Mesothelial cell of epicardium (in vitro differentiated cells): ENCODE results near the gene WDR83. TPM values are rescaled to one million over a fixed set of nuclear protein-coding genes. Genes with fewer than 3 reads are reported as not detected.
"Not testable (repeated sequence)": the region's sequence is repeated elsewhere in the genome, so short reads cannot be mapped to it uniquely, and the experiment has no call there.

Experiments used
- DNase-seq, 2 experiments: peaks; one replicate each; pipeline ENCODE4 v3.0.0; 2021; ENCODE audit warnings: low spot score in 2 of 2; ENCODE audit not compliant: unreplicated experiment in 2 of 2
- H3K27ac Mint-ChIP-seq: 2 replicates; pipeline ENCODE4 v1.8.0; 2021; ENCODE audit warnings: mixed read lengths
- H3K27me3 Mint-ChIP-seq: 2 replicates; pipeline ENCODE4 v1.8.0; 2021; ENCODE audit warnings: low read depth, mixed read lengths
- H3K36me3 Mint-ChIP-seq: 2 replicates; pipeline ENCODE4 v1.8.0; 2021; ENCODE audit warnings: mixed read lengths
- H3K4me1 Mint-ChIP-seq: 2 replicates; pipeline ENCODE4 v1.8.0; 2021; ENCODE audit warnings: mixed read lengths
- H3K4me3 Mint-ChIP-seq: 2 replicates; pipeline ENCODE4 v1.8.0; 2021; ENCODE audit warnings: mild to moderate bottlenecking, moderate library complexity, mixed read lengths
- H3K9me3 Mint-ChIP-seq: 2 replicates; pipeline ENCODE4 v1.8.0; 2021; ENCODE audit warnings: mixed read lengths
- CTCF ChIP-seq: fragments of 200-600 bp; sonication (generic); IDR thresholded peaks from one replicate; pipeline ENCODE4 v1.5.0; 2021; ENCODE audit warnings: antibody characterized with exemption; ENCODE audit not compliant: unreplicated experiment
- total RNA-seq: library from RNA; stranded (reverse); gene quantifications from 3 replicates; pipeline ENCODE4 v1.2.1, GENCODE V29; 2021

The WDR83 gene
- total RNA-seq, 1 donor from 2014 or later, result 13.6 TPM

DNA sequence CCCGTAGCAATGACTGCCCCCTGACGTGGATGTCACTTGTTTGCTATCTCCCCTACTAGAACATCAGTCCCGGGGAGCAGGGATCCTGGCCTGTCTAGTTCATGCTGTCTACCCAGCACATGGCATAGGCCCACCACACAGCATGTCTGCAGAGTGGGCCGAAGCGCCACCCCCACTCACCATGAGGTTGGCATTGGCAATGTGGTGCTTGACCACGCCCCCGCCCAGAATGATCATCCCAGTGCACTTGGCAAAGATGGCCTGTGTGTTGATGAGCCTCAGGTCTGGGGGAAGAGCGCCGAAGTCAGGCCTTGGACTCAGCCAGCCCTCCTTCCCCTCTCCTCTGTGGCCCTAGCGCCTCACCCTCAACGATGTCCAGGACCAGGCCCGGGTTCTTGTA is 10.3 kb downstream of the WDR83 start:
- Mint-ChIP-seq H3K27me3 (no peaks in the 10 kb centered on the region), H3K4me3 (no peak overlapping the region), H3K36me3 (peaks cover 32% of the 10 kb centered on the region), H3K4me1 (peaks cover 7% of the 10 kb centered on the region), H3K27ac (no peak overlapping the region), H3K9me3 (no peaks in the 10 kb centered on the region)
- DNase-seq, result no peak
- no peak for TF ChIP-seq CTCF

DNA sequence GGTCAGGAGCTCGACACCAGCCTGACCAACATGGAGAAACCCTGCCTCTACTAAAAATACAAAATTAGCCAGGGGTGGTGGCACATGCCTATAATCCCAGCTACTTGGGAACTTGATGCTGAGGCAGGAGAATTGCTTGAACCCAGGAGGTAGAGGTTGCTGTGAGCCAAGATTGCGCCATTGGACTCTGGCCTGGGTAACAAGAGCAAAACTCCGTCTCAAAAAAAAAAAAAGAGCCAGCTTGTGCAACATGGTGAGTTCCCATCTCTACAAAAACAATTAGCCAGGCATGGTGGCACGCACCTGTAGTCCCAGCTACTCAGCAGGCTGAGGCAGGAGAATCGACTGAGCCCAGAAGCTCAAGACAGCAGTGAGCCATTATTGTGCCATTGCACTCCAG is 11.4 kb downstream of the WDR83 start:
- not testable (repeated sequence) for H3K27me3 Mint-ChIP-seq, H3K4me3 Mint-ChIP-seq, DNase-seq, H3K27ac Mint-ChIP-seq, H3K9me3 Mint-ChIP-seq, H3K4me1 Mint-ChIP-seq
- H3K36me3 Mint-ChIP-seq, result peaks cover 29% of the 10 kb centered on the region

DNA sequence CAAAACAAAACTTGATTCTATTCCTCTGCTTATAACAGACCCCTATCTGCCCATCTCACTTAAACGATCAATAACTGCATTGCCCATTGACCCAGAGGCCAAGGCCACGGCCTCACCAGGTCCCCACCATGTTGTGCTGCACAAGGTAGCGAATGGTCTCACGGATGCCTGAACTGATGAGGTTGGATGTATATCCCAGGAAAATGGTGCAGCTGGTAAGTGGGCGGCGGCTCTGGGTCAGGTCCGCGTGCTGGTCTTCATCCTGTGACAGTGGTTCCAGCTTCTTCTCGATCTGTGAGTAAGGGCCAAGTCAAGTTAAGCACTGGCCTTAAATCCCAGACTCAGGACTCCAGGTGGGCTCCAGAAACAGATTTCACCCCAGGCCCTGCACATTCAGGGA is 13.4 kb downstream of the WDR83 start:
- Mint-ChIP-seq H3K27ac (peak overlapping the region; percentile 9), H3K4me1 (peaks cover 6% of the 10 kb centered on the region)

DNA sequence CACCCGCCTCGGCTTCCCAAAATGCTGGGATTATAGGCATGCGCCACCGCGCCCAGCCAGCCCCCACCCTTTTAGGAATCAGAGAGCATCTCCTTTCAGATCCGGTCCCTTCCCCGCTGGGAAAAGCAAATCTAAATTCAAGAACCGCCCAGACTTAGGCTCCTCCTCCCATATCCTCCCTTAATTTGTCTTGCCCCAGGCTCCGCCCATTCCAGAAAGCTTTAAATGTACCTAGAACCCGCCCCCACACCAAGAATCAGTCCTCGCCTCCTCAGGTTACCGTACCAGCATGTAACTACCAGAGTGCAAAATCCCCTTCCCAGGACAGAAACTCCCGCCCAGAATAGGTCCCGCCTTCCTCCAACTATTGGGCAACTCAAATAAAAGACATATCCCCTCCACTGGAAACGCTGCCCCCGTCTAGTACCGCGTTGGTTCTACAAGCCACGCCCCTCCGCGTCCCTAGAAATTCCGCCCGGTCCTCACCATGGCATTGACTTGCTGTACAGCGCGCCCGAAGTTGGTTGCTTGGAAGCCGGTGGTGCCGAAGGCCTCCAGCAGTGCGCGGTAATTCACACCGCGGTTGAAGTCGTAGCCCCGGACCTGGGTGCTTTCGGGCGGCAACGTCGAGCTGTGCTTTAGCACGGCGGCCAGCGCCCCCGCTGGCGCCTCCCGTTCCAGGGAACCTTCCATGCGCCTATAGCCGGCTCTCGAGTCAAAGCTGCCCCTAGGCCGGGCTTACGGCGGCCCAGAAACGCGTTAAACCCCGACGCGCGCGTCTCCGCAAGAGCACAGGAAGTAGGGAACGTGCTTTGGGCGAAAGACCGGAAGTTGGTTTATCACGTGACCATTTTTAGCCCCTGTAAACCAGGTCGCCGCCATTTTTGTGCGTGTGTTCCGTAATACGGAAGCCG is 14.7 kb downstream of the WDR83 start, which contains the start of gene DHPS:
DHPS (minus strand) TSS at position 807 of the 914 bp plus-strand sequence; CDS start at position 693, 114 bp downstream.
- peaks cover 19% of the 10 kb centered on the region for H3K36me3 Mint-ChIP-seq
- H3K4me1 Mint-ChIP-seq, result peaks cover 6% of the 10 kb centered on the region
- no peaks in the 10 kb centered on the region for H3K9me3 Mint-ChIP-seq
- peak; percentile 79 to 85 for DNase-seq
- peak within 1 kb of the TSS; percentile 87 for H3K4me3 Mint-ChIP-seq
- peak within 1 kb of the TSS; percentile 99 for H3K27ac Mint-ChIP-seq
- no peaks in the 10 kb centered on the region for H3K27me3 Mint-ChIP-seq
- no peak for TF ChIP-seq CTCF

More for the DNA sequence above, 13.4 kb downstream of the WDR83 start:
- Mint-ChIP-seq H3K4me3 (peak overlapping the region; percentile 26), H3K27me3 (no peaks in the 10 kb centered on the region), H3K36me3 (peaks cover 20% of the 10 kb centered on the region), H3K9me3 (no peaks in the 10 kb centered on the region)
- TF ChIP-seq CTCF, result no peak
- DNase-seq, result no peak

- no peak overlapping the region for H3K27ac Mint-ChIP-seq
- no peaks in the 10 kb centered on the region for H3K27me3 Mint-ChIP-seq
- H3K4me3 Mint-ChIP-seq, result no peak overlapping the region
- H3K36me3 Mint-ChIP-seq, result peaks cover 4% of the 10 kb centered on the region
- no peaks in the 10 kb centered on the region for H3K9me3 Mint-ChIP-seq
- DNase-seq, result no peak
- no peak for TF ChIP-seq CTCF
- peaks cover 5% of the 10 kb centered on the region for H3K4me1 Mint-ChIP-seq
These were observed 19.2 kb downstream of the WDR83 start for GRCh38 chr19:12685831-12686230.

DNA sequence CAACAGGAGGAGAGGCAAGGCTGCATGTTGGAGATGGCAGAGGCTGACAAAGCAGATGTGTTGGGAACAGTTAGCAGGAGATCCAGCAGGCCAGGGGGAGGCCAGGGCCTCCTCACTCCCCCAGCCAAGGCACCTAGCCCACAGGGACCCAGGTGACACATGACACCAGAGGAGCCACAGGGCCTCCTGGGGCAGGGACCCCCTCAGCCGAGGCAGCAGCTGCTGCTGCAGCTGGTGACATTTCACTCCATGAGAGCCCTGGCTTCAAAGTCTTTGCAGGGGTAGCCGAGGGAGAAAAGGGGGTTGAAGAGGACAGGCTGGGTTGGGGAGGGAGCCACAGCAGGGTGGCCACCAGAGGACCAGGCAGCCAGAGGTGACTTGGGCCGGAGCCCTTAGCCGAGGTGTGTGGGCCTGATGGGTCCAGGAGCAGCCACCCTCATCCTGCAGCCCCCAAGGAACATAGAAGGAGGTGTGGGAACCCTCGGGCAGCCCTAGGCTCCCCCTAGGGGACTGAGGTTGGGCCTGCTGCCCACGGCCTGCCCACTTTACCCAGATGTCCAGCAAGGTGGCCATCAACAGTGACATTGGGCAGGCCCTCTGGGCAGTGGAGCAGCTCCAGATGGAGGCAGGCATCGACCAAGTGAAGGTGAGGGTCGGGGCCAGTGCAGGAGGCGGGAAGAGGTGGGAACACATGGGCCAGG is 21.0 kb downstream of the WDR83 start, which contains the start of gene GNG14:
GNG14 (plus strand) TSS at position 503 of the 701 bp plus-strand sequence; CDS start at position 554, 51 bp downstream.
- TF ChIP-seq CTCF, result no peak
- no peak for DNase-seq
- H3K27ac Mint-ChIP-seq, result no peak within 1 kb of the TSS
- no peak within 1 kb of the TSS for H3K4me3 Mint-ChIP-seq
- no peaks in the 10 kb centered on the region for H3K4me1 Mint-ChIP-seq
- H3K36me3 Mint-ChIP-seq, result no peaks in the 10 kb centered on the region
- H3K27me3 Mint-ChIP-seq, result no peaks in the 10 kb centered on the region
- no peaks in the 10 kb centered on the region for H3K9me3 Mint-ChIP-seq
